Measurements from ENCODE around the gene RNF26. TPM values are rescaled to one million over a fixed set of nuclear protein-coding genes. Genes with fewer than 3 reads are reported as not detected.

Gene RNF26
- total and polyA plus RNA-seq, 10 of the 15 experiments (the other 5 are each of a cell fraction or from before 2014, with no cell fraction given) = 2.8 to 54.5 (median 17.7) TPM

- intact Hi-C loops (cut with micrococcal nuclease; ENCODE audit: unreplicated experiment) (no loop called here), in situ Hi-C loops (cut with MboI) (no loop called here)
- POLR2A ChIA-PET = interaction anchor here (0.6 to 1.2 kb wide), 2 partner anchors 11 to 23 kb away, joined by 3 to 5 read pairs; no protein-coding TSS in a partner anchor
- Histone ChIP-seq H3K4me1 (ENCODE audit: control insufficient read depth, insufficient read depth, low read length) (peaks cover 35% of the 10 kb centered on the region), H3K27ac (ENCODE audit: control insufficient read depth, insufficient read depth) (no peak overlapping the region), H3K27me3 (replicated peaks in 1 of 2; ENCODE audit: control insufficient read depth in 2 of 2, insufficient read depth in 2 of 2, low read length in 1 of 2) (peaks cover 1 to 15% of the 10 kb centered on the region in 2 experiments; a peak in 3 of 4 replicates), H3K9me3 (replicated peaks; ENCODE audit: control insufficient read depth, insufficient read depth, low read length) (no peaks in the 10 kb centered on the region), H3K4me2 (ENCODE audit: control insufficient read depth, insufficient read depth) (peak overlapping the region; percentile 87), H3K79me2 (ENCODE audit: control insufficient read depth, insufficient read depth, low read length) (no peaks in the 10 kb centered on the region), H3K9ac (ENCODE audit: control insufficient read depth, insufficient read depth, low read length) (peak overlapping the region; percentile 34; the same call in 1 of the 2 replicates), H3K36me3 (ENCODE audit: control insufficient read depth in 2 of 2, insufficient read depth in 2 of 2, low read length in 1 of 2) (peaks cover 0 to 6% of the 10 kb centered on the region in 2 experiments; a peak in 1 of 4 replicates), H3K4me3 (peak overlapping the region; percentile 57), H2AFZ (ENCODE audit: control insufficient read depth, low read depth, low read length) (peak overlapping the region; percentile 61), H4K20me1 (ENCODE audit: control insufficient read depth, insufficient read depth) (no peaks in the 10 kb centered on the region)
- CTCF ChIA-PET = interaction anchor here (0.8 to 2.8 kb wide), 4 partner anchors 8 to 23 kb away, joined by 4 to 11 read pairs (median 6); no protein-coding TSS in a partner anchor
- RAD21 ChIA-PET (ENCODE audit: unreplicated experiment) = interaction anchor here (0.6 to 2.1 kb wide), 5 partner anchors 7 to 146 kb away, joined by 3 to 4 read pairs (median 3); no protein-coding TSS in a partner anchor
- FAIRE-seq = no peak
- BruUV-seq (replicated peaks) = no TSS peak
- WGBS (ENCODE audit: insufficient coverage, insufficient replicate concordance, low lambda C conversion rate, missing lambda C conversion rate) = 10% methylated on average over 29 of the region's 29 CpGs
- ATAC-seq = peak; percentile 61
- SMC1A ChIA-PET (ENCODE audit: uncharacterized antibody, unreplicated experiment) = interaction anchor here (0.5 to 1.6 kb wide), 5 partner anchors 8 to 52 kb away, joined by 3 read pairs; no protein-coding TSS in a partner anchor
- DNase-seq (ENCODE audit: low read depth, low spot score) = no peak
- TF ChIP-seq NBN (IDR thresholded peaks at IDR 0.05) = no peak
- TF ChIP-seq NR2F1 (conservative IDR thresholded peaks at IDR 0.05) = peak; percentile 81
- TF ChIP-seq CREB1 (IDR thresholded peaks at IDR 0.05; ENCODE audit: low read depth) = no peak
- TF ChIP-seq TCF3 (IDR thresholded peaks at IDR 0.05; ENCODE audit: borderline replicate concordance, insufficient read depth, low read depth, low read length) = peak; percentile 66; the same call in 1 of the 2 replicates
- peak; percentile 46; the same call in 1 of the 2 replicates for TF ChIP-seq ZBTB40 (IDR thresholded peaks at IDR 0.05; ENCODE audit: borderline replicate concordance)
- TF ChIP-seq LARP7 (IDR thresholded peaks at IDR 0.05) = no peak
- 0 out of 2 replicates have a peak, but pooled peaks have one; percentile 23 for TF ChIP-seq CREM (IDR thresholded peaks at IDR 0.05; ENCODE audit: low read depth)
- TF ChIP-seq EZH2 (IDR thresholded peaks at IDR 0.05; ENCODE audit: borderline replicate concordance, control insufficient read depth, low read depth, low read length) = no peak
- peak; percentile 65 for TF ChIP-seq ATF7 (IDR thresholded peaks at IDR 0.05; ENCODE audit: low read depth)
- TF ChIP-seq PKNOX1 (IDR thresholded peaks at IDR 0.05) = peak; percentile 22; the same call in 1 of the 2 replicates
- no peak for TF ChIP-seq FOS (IDR thresholded peaks at IDR 0.05; ENCODE audit: borderline replicate concordance, extremely low read depth, insufficient read length)
- peak; percentile 83 for TF ChIP-seq ZNF687 (IDR thresholded peaks at IDR 0.05)
These were observed 19.0 kb upstream of the RNF26 start for GRCh38 chr11:119315131-119316015.
